Endometrium (tissue), 2 donors: ENCODE results near the gene MLEC.

Experiments
- FAIRE-seq: peaks from 2 replicates; lab custom pipeline; 2012; peaks lifted over from hg19 to GRCh38; lab: Jason Lieb, UNC
- donor health status: control.
- donor health status: control.

MLEC gene

GRCh38 chr12:120686690-120687577 is at the start of gene MLEC:
TSS of gene MLEC (plus strand) at chr12:120687149. CDS start at chr12:120687297, 148 bp downstream.
- FAIRE-seq, result peak; percentile 76

- no peak for FAIRE-seq
Measured at GRCh38 chr12:120639771-120640721, 46.9 kb upstream of the MLEC start, which contains the start of gene CABP1. TSS of gene CABP1 (plus strand) at chr12:120640626. CDS start at chr12:120640686, 60 bp downstream.

- FAIRE-seq, result no peak
Measured at GRCh38 chr12:120640861-120641833, 45.8 kb upstream of the MLEC start.

GRCh38 chr12:120642121-120642520 is 44.8 kb upstream of the MLEC start:
- FAIRE-seq, result no peak

GRCh38 chr12:120642826-120643225 is 44.1 kb upstream of the MLEC start:
- no peak for FAIRE-seq

- no peak for FAIRE-seq
Measured at GRCh38 chr12:120643574-120643973, 43.4 kb upstream of the MLEC start.

GRCh38 chr12:120646044-120646443 is 40.9 kb upstream of the MLEC start:
- FAIRE-seq, result no peak

GRCh38 chr12:120647375-120647755 is 39.6 kb upstream of the MLEC start:
- no peak for FAIRE-seq

- FAIRE-seq, result no peak
Measured at GRCh38 chr12:120649442-120650232, 37.3 kb upstream of the MLEC start.

GRCh38 chr12:120650233-120650690 is 36.7 kb upstream of the MLEC start:
- FAIRE-seq, result no peak

- FAIRE-seq, result no peak
Measured at GRCh38 chr12:120651821-120652220, 35.1 kb upstream of the MLEC start.

- FAIRE-seq, result no peak
Measured at GRCh38 chr12:120652656-120653435, 34.1 kb upstream of the MLEC start.

- FAIRE-seq, result no peak
Measured at GRCh38 chr12:120653611-120654010, 33.3 kb upstream of the MLEC start.

- no peak for FAIRE-seq
Measured at GRCh38 chr12:120654656-120655055, 32.3 kb upstream of the MLEC start.

GRCh38 chr12:120656008-120656407 is 30.9 kb upstream of the MLEC start:
- FAIRE-seq, result no peak

GRCh38 chr12:120658286-120659150 is 28.4 kb upstream of the MLEC start:
- no peak for FAIRE-seq

GRCh38 chr12:120659151-120659525 is 27.8 kb upstream of the MLEC start:
- no peak for FAIRE-seq

- FAIRE-seq, result no peak
Measured at GRCh38 chr12:120661432-120661831, 25.5 kb upstream of the MLEC start.

- FAIRE-seq, result no peak
Measured at GRCh38 chr12:120662879-120663278, 24.1 kb upstream of the MLEC start.
